ENCODE data around the gene TEX2. TPM values are rescaled to one million over a fixed set of nuclear protein-coding genes. Genes with fewer than 3 reads are reported as not detected.
"Not testable (repeated sequence)": the region's sequence is repeated elsewhere in the genome, so short reads cannot be mapped to it uniquely, and the experiment has no call there.

Gene TEX2
- total and polyA plus RNA-seq, 2 experiments from 2014 or later, result 7.5 to 17.7 TPM

GRCh38 chr17:64240261-64240740, 22.8 kb downstream of the TEX2 start:
- H4K20me1 ChIP-seq (replicated peaks; ENCODE audit: insufficient read depth), result peaks cover 8% of the 10 kb centered on the region; the same call in 1 of the 2 replicates
- Mint-ChIP-seq H3K9me3 (no peaks in the 10 kb centered on the region), H3K4me1 (peaks cover 24% of the 10 kb centered on the region), H3K36me3 (ENCODE audit: low read depth) (no peaks in the 10 kb centered on the region), H3K4me3 (no peak overlapping the region), H3K27ac (no peak overlapping the region), H3K27me3 (ENCODE audit: insufficient read depth, low read depth, poor library complexity) (no peaks in the 10 kb centered on the region)
- no peaks in the 10 kb centered on the region for H3K27me3 ChIP-seq (ENCODE audit: insufficient read depth)
- peak; percentile 36 for DNase-seq (ENCODE audit: low spot score)
- H3F3A ChIP-seq (replicated peaks; ENCODE audit: low read depth), result no peaks in the 10 kb centered on the region
- H3K4me3 ChIP-seq, result no peak overlapping the region
- H2AFZ ChIP-seq, result no peak overlapping the region
- TF ChIP-seq STAT1 (IDR thresholded peaks at IDR 0.05; ENCODE audit: unreplicated experiment) (no peak), POLR2AphosphoS5 (IDR thresholded peaks at IDR 0.05; ENCODE audit: low read depth) (no peak), EZH2phosphoT487 (IDR thresholded peaks at IDR 0.05; ENCODE audit: unreplicated experiment) (no peak), ZNF462 (CRISPR knock-in tag; IDR thresholded peaks at IDR 0.05) (no peak), ZNF114 (CRISPR knock-in tag; IDR thresholded peaks at IDR 0.05) (no peak), ZNF331 (CRISPR knock-in tag; IDR thresholded peaks at IDR 0.05; ENCODE audit: low read depth) (no peak), REST (IDR thresholded peaks at IDR 0.05; ENCODE audit: unreplicated experiment) (no peak)
- peaks cover 36% of the 10 kb centered on the region for H3K79me2 ChIP-seq (replicated peaks; ENCODE audit: insufficient read depth)
- peak; percentile 16; the same call in 2 of the 3 replicates for ATAC-seq
- H3K27ac ChIP-seq (ENCODE audit: low read depth), result no peak overlapping the region; the same call in 1 of the 2 replicates
- no peaks in the 10 kb centered on the region for H3K9me2 ChIP-seq (ENCODE audit: insufficient read depth)
- no peaks in the 10 kb centered on the region for H3K4me1 ChIP-seq (ENCODE audit: insufficient read depth)
- no peaks in the 10 kb centered on the region for H3K36me3 ChIP-seq (ENCODE audit: insufficient read depth)
- H3K4me2 ChIP-seq, result no peak overlapping the region

- not testable (repeated sequence) for ATAC-seq; H3K27ac ChIP-seq (ENCODE audit: low read depth); H3K9me3 Mint-ChIP-seq; H2AFZ ChIP-seq; H3K27me3 ChIP-seq (ENCODE audit: insufficient read depth); H3F3A ChIP-seq (replicated peaks; ENCODE audit: low read depth); H3K4me3 Mint-ChIP-seq; H3K27ac Mint-ChIP-seq; H3K4me3 ChIP-seq; H3K36me3 ChIP-seq (ENCODE audit: insufficient read depth); DNase-seq (ENCODE audit: low spot score); H3K36me3 Mint-ChIP-seq (ENCODE audit: low read depth); H3K27me3 Mint-ChIP-seq (ENCODE audit: insufficient read depth, low read depth, poor library complexity); H3K9me2 ChIP-seq (ENCODE audit: insufficient read depth); H4K20me1 ChIP-seq (replicated peaks; ENCODE audit: insufficient read depth); H3K4me2 ChIP-seq; H3K4me1 ChIP-seq (ENCODE audit: insufficient read depth)
- peaks cover 43% of the 10 kb centered on the region for H3K79me2 ChIP-seq (replicated peaks; ENCODE audit: insufficient read depth)
- H3K4me1 Mint-ChIP-seq, result peaks cover 24% of the 10 kb centered on the region
These were observed 24.6 kb downstream of the TEX2 start for GRCh38 chr17:64238449-64238848.
